H1 (cell line): Measurements from ENCODE around the gene POLR3H. TPM values are rescaled to one million over a fixed set of nuclear protein-coding genes. Genes with fewer than 3 reads are reported as not detected.

ENCODE experiments used
- CTCF ChIA-PET: fragments of 300-600 bp; sonication (Branson Sonifier 250); formaldehyde crosslinking; loops from one replicate; lab custom pipeline; 2021; ENCODE audit not compliant: partially characterized antibody; lab: Charles Lee
- POLR2A ChIA-PET: fragments of 300-600 bp; sonication (Branson Sonifier 250); formaldehyde crosslinking; loops from one replicate; lab custom pipeline; 2021; ENCODE audit warnings: inconsistent platforms; ENCODE audit not compliant: partially characterized antibody; lab: Charles Lee
- DNase-seq, 2 experiments: peaks; one replicate each; pipeline versions ENCODE4 v3.0.0 to v3.0.0-alpha.2; 2010 to 2022; ENCODE audit warnings: low spot score in 2 of 2, low read depth in 1 of 2, mixed read lengths in 1 of 2
- FAIRE-seq: peaks from 2 replicates; lab custom pipeline; 2011; peaks lifted over from hg19 to GRCh38; lab: Jason Lieb, UNC
- H2AFZ ChIP-seq: 2 replicates; pipeline ENCODE4 v1.8.1; 2012; ENCODE audit warnings: low read length, inconsistent platforms
- H2AK5ac ChIP-seq: 2 replicates; pipeline ENCODE4 v1.6.1; 2013; ENCODE audit warnings: low read depth, low read length
- H2BK120ac ChIP-seq: replicated peaks from 2 replicates; pipeline ENCODE3; 2013; ENCODE audit warnings: low read depth, low read length, inconsistent platforms
- H2BK12ac ChIP-seq: 2 replicates; pipeline ENCODE4 v1.6.1; 2013; ENCODE audit warnings: low read depth, low read length
- H2BK15ac ChIP-seq: 2 replicates; pipeline ENCODE4 v1.6.1; 2013; ENCODE audit warnings: low read length
- H2BK20ac ChIP-seq: 2 replicates; pipeline ENCODE4 v1.6.1; 2013; ENCODE audit warnings: low read length
- H2BK5ac ChIP-seq: 2 replicates; pipeline ENCODE4 v1.6.1; 2013; ENCODE audit warnings: low read depth, low read length
- H3K14ac ChIP-seq: 2 replicates; pipeline ENCODE4 v1.6.1; 2013; ENCODE audit warnings: inconsistent platforms; ENCODE audit not compliant: insufficient read length
- H3K18ac ChIP-seq: 2 replicates; pipeline ENCODE4 v1.6.1; 2013; ENCODE audit warnings: low read length; ENCODE audit errors: extremely low read depth
- H3K23ac ChIP-seq: 2 replicates; pipeline ENCODE4 v1.6.1; 2013; ENCODE audit warnings: inconsistent platforms; ENCODE audit not compliant: insufficient read length
- H3K23me2 ChIP-seq: 2 replicates; pipeline ENCODE4 v1.6.1; 2013; ENCODE audit warnings: low read depth, low read length
- H3K27ac ChIP-seq: 2 replicates; pipeline ENCODE4 v1.6.1; 2011; ENCODE audit warnings: low read depth, low read length, inconsistent platforms
- H3K27me3 ChIP-seq, 4 experiments: replicated peaks in 1 of 4; 1 replicate in 1 of 4; 2 replicates in 3 of 4; pipeline versions ENCODE4 v1.6.1 to v1.8.1; 2011 to 2013; ENCODE audit warnings: low read length in 3 of 4, mild to moderate bottlenecking in 3 of 4, inconsistent platforms in 2 of 4, mixed read lengths in 2 of 4, moderate library complexity in 1 of 4; ENCODE audit not compliant: control insufficient read depth in 3 of 4, insufficient read depth in 3 of 4; ENCODE audit errors: extremely low read depth in 1 of 4
- H3K36me3 ChIP-seq, 4 experiments: 2 replicates each; pipeline versions ENCODE4 v1.6.1 to v1.8.1; 2011 to 2013; ENCODE audit warnings: mild to moderate bottlenecking in 4 of 4, low read length in 3 of 4, moderate library complexity in 2 of 4, control low read depth in 1 of 4, inconsistent platforms in 1 of 4; ENCODE audit not compliant: insufficient read depth in 4 of 4, control insufficient read depth in 2 of 4
- H3K4ac ChIP-seq: replicated peaks from 2 replicates; pipeline ENCODE3; 2013; ENCODE audit warnings: low read length, low read depth, mixed read lengths, inconsistent platforms; ENCODE audit not compliant: insufficient read length
- H3K4me1 ChIP-seq, 4 experiments: replicated peaks in 1 of 4; 1 replicate in 1 of 4; 2 replicates in 3 of 4; pipeline versions ENCODE4 v1.6.1 to v1.8.1; 2011 to 2013; ENCODE audit warnings: low read length in 3 of 4, inconsistent platforms in 2 of 4, mixed read lengths in 1 of 4; ENCODE audit not compliant: insufficient read depth in 4 of 4, control insufficient read depth in 3 of 4
- H3K4me2 ChIP-seq, 2 experiments: 2 replicates each; pipeline versions ENCODE4 v1.6.1 to v1.8.1; 2011 to 2013; ENCODE audit warnings: low read depth in 2 of 2, low read length in 2 of 2, control low read depth in 1 of 2, inconsistent platforms in 1 of 2, mild to moderate bottlenecking in 1 of 2; ENCODE audit not compliant: insufficient read depth in 1 of 2
- H3K4me3 ChIP-seq, 4 experiments: fragments of 200-600, 300-600 bp in 1 of 4; sonication (generic), shearing (Covaris generic), sonication (Bioruptor Twin) in 1 of 4; 2 replicates each; pipeline versions ENCODE4 v1.5.1 to v1.8.1; 2011 to 2016; ENCODE audit warnings: low read length in 4 of 4, low read depth in 3 of 4, control low read depth in 2 of 4, inconsistent platforms in 2 of 4, mild to moderate bottlenecking in 2 of 4, mixed read lengths in 1 of 4, moderate library complexity in 1 of 4; ENCODE audit not compliant: insufficient read depth in 2 of 4; ENCODE audit errors: extremely low read depth in 1 of 4
- H3K56ac ChIP-seq: replicated peaks from 2 replicates; pipeline ENCODE3; 2013; ENCODE audit warnings: low read depth, mild to moderate bottlenecking, mixed read lengths, low read length, inconsistent platforms; ENCODE audit not compliant: insufficient read length
- H3K79me1 ChIP-seq: 2 replicates; pipeline ENCODE4 v1.6.1; 2013; ENCODE audit warnings: low read depth, low read length, control low read depth
- H3K79me2 ChIP-seq, 2 experiments: 2 replicates each; pipeline versions ENCODE4 v1.6.1 to v1.8.1; 2012 to 2013; ENCODE audit warnings: low read length in 2 of 2, mild to moderate bottlenecking in 2 of 2, inconsistent platforms in 1 of 2; ENCODE audit not compliant: insufficient read depth in 2 of 2, control insufficient read depth in 1 of 2
- H3K9ac ChIP-seq, 4 experiments: replicated peaks in 1 of 4; 1 replicate in 1 of 4; 2 replicates in 3 of 4; pipeline versions ENCODE4 v1.6.1 to v1.8.1; 2011 to 2013; ENCODE audit warnings: low read depth in 3 of 4, low read length in 3 of 4, control low read depth in 2 of 4, mild to moderate bottlenecking in 2 of 4, moderate library complexity in 2 of 4, inconsistent platforms in 1 of 4; ENCODE audit errors: extremely low read depth in 1 of 4
- H3K9me3 ChIP-seq, 2 experiments: 2 replicates each; pipeline versions ENCODE4 v1.6.1 to v1.8.1; 2012 to 2013; ENCODE audit warnings: mild to moderate bottlenecking in 2 of 2, moderate library complexity in 2 of 2, control low read depth in 1 of 2, inconsistent platforms in 1 of 2, low read depth in 1 of 2, low read length in 1 of 2, mixed read lengths in 1 of 2; ENCODE audit not compliant: insufficient read depth in 2 of 2
- H4K20me1 ChIP-seq, 2 experiments: replicated peaks in 1 of 2; 2 replicates each; pipeline versions ENCODE3 to v1.8.1; 2011 to 2013; ENCODE audit warnings: inconsistent platforms in 2 of 2, low read length in 2 of 2, mild to moderate bottlenecking in 1 of 2; ENCODE audit not compliant: insufficient read depth in 2 of 2, control insufficient read depth in 1 of 2
- H4K5ac ChIP-seq: 2 replicates; pipeline ENCODE4 v1.6.1; 2013; ENCODE audit warnings: low read length, low read depth, mixed read lengths, inconsistent platforms; ENCODE audit not compliant: insufficient read length
- H4K8ac ChIP-seq: 2 replicates; pipeline ENCODE4 v1.8.0; 2013; ENCODE audit warnings: mild to moderate bottlenecking, moderate library complexity, low read length, inconsistent platforms; ENCODE audit not compliant: insufficient read depth; ENCODE audit errors: extremely low read depth
- H4K91ac ChIP-seq: replicated peaks from 2 replicates; pipeline ENCODE3; 2013; ENCODE audit warnings: low read length, mixed read lengths, inconsistent platforms; ENCODE audit not compliant: insufficient read length
- EZH2 ChIP-seq: fragments of 200-600 bp; sonication (generic); IDR thresholded peaks from 2 replicates; pipeline ENCODE4 v1.7.1; 2012; ENCODE audit warnings: low read depth, mild to moderate bottlenecking, moderate library complexity, low read length, inconsistent platforms; ENCODE audit not compliant: severe bottlenecking
- GABPA ChIP-seq: IDR thresholded peaks from 2 replicates; pipeline ENCODE4 v1.6.1; 2011; ENCODE audit warnings: mild to moderate bottlenecking, low read length, moderate library complexity, borderline replicate concordance; ENCODE audit not compliant: insufficient read depth
- JUN ChIP-seq: IDR thresholded peaks from 2 replicates; pipeline ENCODE4 v1.6.1; 2011; ENCODE audit warnings: low read depth, mild to moderate bottlenecking, improper control_type of control experiment, low read length
- KDM1A ChIP-seq: fragments of 200-600, 300-600 bp; sonication (generic); IDR thresholded peaks from 2 replicates; pipeline ENCODE4 v1.7.1; 2016; ENCODE audit warnings: mild to moderate bottlenecking, low read length, borderline replicate concordance
- PHF8 ChIP-seq: fragments of 200-600 bp; sonication (generic); conservative IDR thresholded peaks from 2 replicates; pipeline ENCODE4 v1.7.1; 2012; ENCODE audit warnings: low read depth, mild to moderate bottlenecking, inconsistent platforms, low read length, moderate library complexity
- TEAD4 ChIP-seq: IDR thresholded peaks from 2 replicates; pipeline ENCODE4 v1.6.1; 2012; ENCODE audit warnings: low read depth, low read length, inconsistent platforms, mixed read lengths
- WGBS, 2 experiments: shearing (Covaris generic) in 1 of 2; methylation state at CpG; one replicate each; pipeline versions ENCODE4 v1.1.6 to v1.1.7; 2013 to 2015; ENCODE audit warnings: low lambda C conversion rate in 2 of 2, mixed read lengths in 2 of 2, inconsistent platforms in 1 of 2, low coverage in 1 of 2, missing lambda C conversion rate in 1 of 2; ENCODE audit not compliant: insufficient replicate concordance in 2 of 2, insufficient coverage in 1 of 2, insufficient read length in 1 of 2; ENCODE audit errors: extremely low coverage in 1 of 2, missing lambda C conversion rate in 1 of 2; 5-methylcytosine and 5-hydroxymethylcytosine counted together
- polyA plus RNA-seq, 7 experiments: library from polyadenylated mRNA; depleted of rRNA in 3 of 7; stranded (reverse) in 5 of 7; unstranded in 2 of 7; fragments of >200 nt in 5 of 7; fragments of 200-250 nt in 2 of 7; gene quantifications; 1 replicate in 5 of 7; 2 replicates in 1 of 7; 4 replicates in 1 of 7; pipeline versions ENCODE4 v1.2.1 to v1.2.3, GENCODE V29; 2011 to 2013; ENCODE audit warnings: missing spikeins in 2 of 7, mixed read lengths in 2 of 7
- total RNA-seq: library from RNA; stranded (reverse); fragmentation: NEBNext Ultra II Directional; extraction: Animal tissue kit (Norgen Biotek cat#: 25700); gene quantifications from 2 replicates; pipeline ENCODE4 v1.2.1, GENCODE V29; 2021
- TF ChIP-seq, protein P1 (sequence below): IDR thresholded peaks from 2 replicates; pipeline ENCODE4 v1.6.1; 2012; ENCODE audit warnings: inconsistent platforms

Gene POLR3H
- total and polyA plus RNA-seq, 2 of the 8 experiments (the other 6 are each of a cell fraction or from before 2014, with no cell fraction given) = 29.7 to 39.2 TPM

DNA sequence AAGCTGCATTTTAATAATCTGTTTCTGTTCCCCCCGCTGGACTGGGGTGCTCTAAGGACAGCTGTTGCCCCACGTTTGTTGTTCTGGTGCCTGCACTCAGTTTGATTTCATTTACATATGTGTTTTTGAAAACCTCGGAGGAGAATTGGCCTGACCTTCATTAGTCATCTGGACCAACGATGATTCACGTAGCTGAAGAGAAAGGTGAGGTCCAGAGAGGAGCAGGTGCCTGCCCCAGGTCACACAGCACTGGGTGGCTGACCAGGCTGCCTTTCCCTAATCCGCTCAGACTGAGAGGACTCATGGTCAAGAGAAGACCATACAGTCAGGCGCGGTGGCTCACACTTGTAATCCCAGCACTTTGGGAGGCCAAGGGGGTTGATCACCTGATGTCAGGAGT lies 20.3 kb upstream of the POLR3H start:
- Histone ChIP-seq H2AFZ (no peak overlapping the region), H3K79me1 (no peaks in the 10 kb centered on the region), H4K91ac (no peak overlapping the region), H4K20me1 (no peaks in the 10 kb centered on the region), H3K18ac (no peak overlapping the region), H3K4me2 (no peak overlapping the region), H2AK5ac (no peak overlapping the region), H3K27ac (no peak overlapping the region)
- FAIRE-seq = no peak
- no peak for TF ChIP-seq EZH2
- no peak for TF ChIP-seq PHF8
- no peak for TF ChIP-seq GABPA
- TF ChIP-seq TEAD4 = no peak
- no peak for TF ChIP-seq KDM1A
- TF ChIP-seq JUN = no peak
- TF ChIP-seq, protein P1, sequence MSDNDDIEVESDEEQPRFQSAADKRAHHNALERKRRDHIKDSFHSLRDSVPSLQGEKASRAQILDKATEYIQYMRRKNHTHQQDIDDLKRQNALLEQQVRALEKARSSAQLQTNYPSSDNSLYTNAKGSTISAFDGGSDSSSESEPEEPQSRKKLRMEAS = no peak
- TF ChIP-seq, all 59 proteins: peak for 0
- Histone ChIP-seq H2BK15ac (no peak overlapping the region), H3K23me2 (peaks cover 6% of the 10 kb centered on the region; the same call in 1 of the 2 replicates), H3K9ac (no peak overlapping the region), H3K36me3 (no peaks in the 10 kb centered on the region), H2BK5ac (no peak overlapping the region), H2BK120ac (no peak overlapping the region), H2BK20ac (no peak overlapping the region), H4K5ac (no peak overlapping the region), H3K14ac (no peak overlapping the region), H3K27me3 (0 out of 7 replicates have a peak, but pooled peaks cover 0 to 3% (median 0%) of the 10 kb centered on the region in 4 experiments), H3K23ac (no peak overlapping the region), H3K4ac (no peak overlapping the region), H2BK12ac (no peak overlapping the region; the same call in 1 of the 2 replicates), H3K79me2 (no peaks in the 10 kb centered on the region), H3K4me3 (no peak overlapping the region), H4K8ac (no peak overlapping the region), H3K9me3 (no peaks in the 10 kb centered on the region), H3K56ac (no peak overlapping the region), H3K4me1 (peaks cover 4 to 30% (median 20%) of the 10 kb centered on the region in 4 experiments)
- 91% methylated on average over 8 of the region's 8 CpGs; no CpG with 5 or more reads in 1 of the 2 experiments for WGBS, 2 experiments
- POLR2A ChIA-PET = interaction anchor here (1.3 to 3.2 kb wide), 2 partner anchors 9 to 29 kb away, joined by 3 to 12 read pairs; no protein-coding TSS in a partner anchor
- CTCF ChIA-PET = interaction anchor here (0.5 to 16.1 kb wide), 6 partner anchors 9 to 68 kb away, joined by 3 to 169 read pairs (median 4); no protein-coding TSS in a partner anchor
- no peak for DNase-seq
